Measurements from ENCODE around the gene COMMD10. TPM values are rescaled to one million over a fixed set of nuclear protein-coding genes. Genes with fewer than 3 reads are reported as not detected.
A peak's percentile ranks its signal among the peaks of the same experiment; 100 is the strongest.

The COMMD10 gene
- total RNA-seq, 1 donor from 2014 or later: 23.3 TPM

DNA sequence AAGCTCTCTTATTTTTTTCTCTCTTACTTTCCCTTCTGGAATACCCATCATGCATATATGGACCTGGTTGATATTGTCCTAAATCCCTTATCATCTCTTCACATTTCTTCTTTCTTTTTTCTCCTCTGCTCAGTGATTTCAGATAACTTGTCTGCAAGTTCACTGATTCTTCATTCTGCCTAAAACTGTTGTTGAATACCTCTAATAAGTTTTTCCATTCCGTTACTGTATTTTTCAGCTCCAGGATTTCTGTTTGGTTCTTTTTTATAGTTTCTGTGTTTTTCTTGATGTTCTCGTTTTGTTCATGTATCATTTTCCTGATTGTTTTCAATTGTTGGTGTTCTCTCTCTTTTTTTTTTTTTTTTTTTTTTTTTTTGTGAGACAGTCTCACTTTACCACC, 203.7 kb downstream of the COMMD10 start:
- H3K27me3 Mint-ChIP-seq (ENCODE audit: low read depth): no peaks in the 10 kb centered on the region
- peaks cover 27% of the 10 kb centered on the region for H3K4me1 Mint-ChIP-seq
- TF ChIP-seq, protein P1, sequence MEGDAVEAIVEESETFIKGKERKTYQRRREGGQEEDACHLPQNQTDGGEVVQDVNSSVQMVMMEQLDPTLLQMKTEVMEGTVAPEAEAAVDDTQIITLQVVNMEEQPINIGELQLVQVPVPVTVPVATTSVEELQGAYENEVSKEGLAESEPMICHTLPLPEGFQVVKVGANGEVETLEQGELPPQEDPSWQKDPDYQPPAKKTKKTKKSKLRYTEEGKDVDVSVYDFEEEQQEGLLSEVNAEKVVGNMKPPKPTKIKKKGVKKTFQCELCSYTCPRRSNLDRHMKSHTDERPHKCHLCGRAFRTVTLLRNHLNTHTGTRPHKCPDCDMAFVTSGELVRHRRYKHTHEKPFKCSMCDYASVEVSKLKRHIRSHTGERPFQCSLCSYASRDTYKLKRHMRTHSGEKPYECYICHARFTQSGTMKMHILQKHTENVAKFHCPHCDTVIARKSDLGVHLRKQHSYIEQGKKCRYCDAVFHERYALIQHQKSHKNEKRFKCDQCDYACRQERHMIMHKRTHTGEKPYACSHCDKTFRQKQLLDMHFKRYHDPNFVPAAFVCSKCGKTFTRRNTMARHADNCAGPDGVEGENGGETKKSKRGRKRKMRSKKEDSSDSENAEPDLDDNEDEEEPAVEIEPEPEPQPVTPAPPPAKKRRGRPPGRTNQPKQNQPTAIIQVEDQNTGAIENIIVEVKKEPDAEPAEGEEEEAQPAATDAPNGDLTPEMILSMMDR (IDR thresholded peaks at IDR 0.05; ENCODE audit: unreplicated experiment): no peak

DNA sequence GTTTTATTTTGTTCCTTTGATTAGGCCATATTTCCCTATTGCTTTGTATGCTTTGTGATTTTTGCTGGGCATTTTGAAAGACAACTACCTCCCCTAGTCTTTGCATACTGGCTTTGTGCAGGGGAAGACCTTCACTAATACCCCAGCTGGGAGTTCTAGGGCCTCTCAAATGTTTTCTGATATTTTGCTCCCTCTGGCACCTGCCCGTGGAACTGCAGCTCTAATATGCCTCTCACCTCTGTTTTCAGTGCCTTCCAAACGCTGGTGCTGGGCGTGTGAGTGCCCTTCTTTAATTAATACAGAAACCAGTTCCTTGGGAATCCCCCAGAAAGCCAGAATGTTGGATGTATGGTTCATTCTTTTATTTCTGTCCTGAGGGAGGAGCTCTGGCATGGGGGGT, 204.5 kb downstream of the COMMD10 start:
- Mint-ChIP-seq H3K36me3 (peaks cover 21% of the 10 kb centered on the region), H3K27ac (no peak overlapping the region), H3K4me1 (peaks cover 27% of the 10 kb centered on the region), H3K9me3 (peaks cover 42% of the 10 kb centered on the region), H3K27me3 (ENCODE audit: low read depth) (no peaks in the 10 kb centered on the region), H3K4me3 (no peak overlapping the region)
- DNase-seq (ENCODE audit: low spot score in 2 of 2, unreplicated experiment in 2 of 2): no peak
- TF ChIP-seq, protein P1 (IDR thresholded peaks at IDR 0.05; ENCODE audit: unreplicated experiment): no peak

More for the DNA sequence above, 203.7 kb downstream of the COMMD10 start:
- Mint-ChIP-seq H3K36me3 (peaks cover 21% of the 10 kb centered on the region), H3K27ac (no peak overlapping the region), H3K4me3 (no peak overlapping the region), H3K9me3 (peaks cover 42% of the 10 kb centered on the region)
- DNase-seq (ENCODE audit: low spot score in 2 of 2, unreplicated experiment in 2 of 2): no peak

DNA sequence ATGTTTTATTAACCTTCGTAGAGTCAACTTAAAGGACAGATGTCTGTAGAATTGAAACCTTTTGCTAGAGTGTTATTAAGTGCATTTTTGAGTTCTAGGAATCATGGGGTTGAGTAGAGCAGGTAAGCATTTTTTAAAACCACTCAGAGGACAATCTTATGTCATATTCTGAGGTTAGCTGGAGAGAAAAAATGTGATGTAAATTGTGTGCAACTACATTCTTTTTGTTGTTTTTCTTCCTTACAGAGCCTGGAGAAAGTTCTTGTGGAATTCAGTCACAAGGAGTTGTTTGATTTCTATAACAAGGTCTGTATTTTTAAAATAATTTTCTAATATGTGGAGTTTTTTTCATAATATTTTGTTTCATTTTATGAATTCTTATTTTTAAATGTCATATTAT, 206.4 kb downstream of the COMMD10 start:
- peaks cover 29% of the 10 kb centered on the region for H3K9me3 Mint-ChIP-seq
- H3K4me1 Mint-ChIP-seq: peaks cover 27% of the 10 kb centered on the region
- peaks cover 25% of the 10 kb centered on the region for H3K36me3 Mint-ChIP-seq
- H3K4me3 Mint-ChIP-seq: no peak overlapping the region
- TF ChIP-seq, protein P1 (IDR thresholded peaks at IDR 0.05; ENCODE audit: unreplicated experiment): no peak
- peak overlapping the region; percentile 86 for H3K27ac Mint-ChIP-seq
- DNase-seq (ENCODE audit: low spot score in 2 of 2, unreplicated experiment in 2 of 2): no peak
- H3K27me3 Mint-ChIP-seq (ENCODE audit: low read depth): no peaks in the 10 kb centered on the region

DNA sequence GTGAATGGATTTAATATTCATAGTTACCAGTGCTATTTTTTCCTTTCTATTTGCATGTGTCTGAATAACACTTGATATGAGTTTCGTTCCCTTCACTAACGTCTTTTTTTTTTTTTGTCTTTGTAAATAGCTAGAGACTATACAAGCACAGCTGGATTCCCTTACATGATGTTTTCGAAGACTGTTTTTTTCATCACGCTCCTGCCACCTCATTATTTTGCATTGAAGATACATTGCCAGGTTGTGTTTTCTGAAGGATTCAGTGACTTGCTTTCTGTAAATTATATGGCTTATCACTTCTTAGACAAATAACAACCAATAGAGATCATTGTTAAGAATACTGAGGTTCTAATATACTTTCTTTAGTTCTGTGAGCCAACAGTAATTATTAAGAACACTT, 207.5 kb downstream of the COMMD10 start:
- Mint-ChIP-seq H3K27ac (peak overlapping the region; percentile 90), H3K4me3 (no peak overlapping the region)

DNA sequence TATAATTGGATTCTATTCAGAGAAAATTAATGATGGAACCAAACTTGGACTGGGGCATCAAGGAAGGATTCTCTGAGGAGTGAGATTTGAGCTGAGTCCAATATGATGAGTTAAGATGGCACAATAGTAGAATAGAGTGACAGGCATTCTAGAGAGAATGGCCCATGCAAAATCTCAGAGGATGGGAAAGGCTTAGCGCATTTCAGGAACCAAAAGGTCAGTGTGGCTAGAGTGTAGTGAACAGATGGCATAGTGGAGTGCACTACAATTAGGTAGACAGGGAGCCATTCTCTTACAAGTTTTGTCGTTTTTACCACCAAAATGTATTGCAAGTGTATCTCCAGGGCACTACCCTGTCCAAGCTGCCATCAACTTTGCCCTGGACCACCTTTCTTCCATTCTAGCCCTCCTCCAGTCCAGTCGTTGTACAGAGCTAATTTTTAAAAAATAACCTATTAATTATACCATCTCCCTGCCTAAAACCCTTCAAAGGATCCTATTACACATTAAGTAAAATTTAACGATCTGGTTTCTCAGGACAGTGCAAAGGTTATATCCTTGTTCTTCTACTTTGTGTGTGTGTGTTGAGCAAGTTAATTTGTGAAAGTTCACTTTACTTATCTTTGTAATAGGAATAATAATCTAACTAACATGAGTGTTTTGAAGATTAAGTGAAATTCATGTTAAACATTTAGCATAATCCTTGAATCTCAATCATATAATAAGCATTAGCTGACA, 211.7 kb downstream of the COMMD10 start:
- no peak for DNase-seq (ENCODE audit: low spot score in 2 of 2, unreplicated experiment in 2 of 2)
- Mint-ChIP-seq H3K4me3 (no peak overlapping the region), H3K27me3 (ENCODE audit: low read depth) (no peaks in the 10 kb centered on the region), H3K27ac (peak overlapping the region; percentile 40), H3K9me3 (peaks cover 20% of the 10 kb centered on the region), H3K36me3 (peaks cover 23% of the 10 kb centered on the region), H3K4me1 (peaks cover 36% of the 10 kb centered on the region)
- TF ChIP-seq, protein P1 (IDR thresholded peaks at IDR 0.05; ENCODE audit: unreplicated experiment): no peak

More for the DNA sequence above, 207.5 kb downstream of the COMMD10 start:
- Mint-ChIP-seq H3K27me3 (ENCODE audit: low read depth) (no peaks in the 10 kb centered on the region), H3K9me3 (peaks cover 26% of the 10 kb centered on the region), H3K4me1 (peaks cover 27% of the 10 kb centered on the region), H3K36me3 (peaks cover 25% of the 10 kb centered on the region)
- TF ChIP-seq, protein P1 (IDR thresholded peaks at IDR 0.05; ENCODE audit: unreplicated experiment): no peak
- no peak for DNase-seq (ENCODE audit: low spot score in 2 of 2, unreplicated experiment in 2 of 2)

All from mesothelial cell of epicardium (in vitro differentiated cells).